ENCODE measurements around the gene WNK2. TPM values are rescaled to one million over a fixed set of nuclear protein-coding genes. Genes with fewer than 3 reads are reported as not detected.

WNK2 gene
- polyA plus RNA-seq, 1 experiment, result not detected

DNA sequence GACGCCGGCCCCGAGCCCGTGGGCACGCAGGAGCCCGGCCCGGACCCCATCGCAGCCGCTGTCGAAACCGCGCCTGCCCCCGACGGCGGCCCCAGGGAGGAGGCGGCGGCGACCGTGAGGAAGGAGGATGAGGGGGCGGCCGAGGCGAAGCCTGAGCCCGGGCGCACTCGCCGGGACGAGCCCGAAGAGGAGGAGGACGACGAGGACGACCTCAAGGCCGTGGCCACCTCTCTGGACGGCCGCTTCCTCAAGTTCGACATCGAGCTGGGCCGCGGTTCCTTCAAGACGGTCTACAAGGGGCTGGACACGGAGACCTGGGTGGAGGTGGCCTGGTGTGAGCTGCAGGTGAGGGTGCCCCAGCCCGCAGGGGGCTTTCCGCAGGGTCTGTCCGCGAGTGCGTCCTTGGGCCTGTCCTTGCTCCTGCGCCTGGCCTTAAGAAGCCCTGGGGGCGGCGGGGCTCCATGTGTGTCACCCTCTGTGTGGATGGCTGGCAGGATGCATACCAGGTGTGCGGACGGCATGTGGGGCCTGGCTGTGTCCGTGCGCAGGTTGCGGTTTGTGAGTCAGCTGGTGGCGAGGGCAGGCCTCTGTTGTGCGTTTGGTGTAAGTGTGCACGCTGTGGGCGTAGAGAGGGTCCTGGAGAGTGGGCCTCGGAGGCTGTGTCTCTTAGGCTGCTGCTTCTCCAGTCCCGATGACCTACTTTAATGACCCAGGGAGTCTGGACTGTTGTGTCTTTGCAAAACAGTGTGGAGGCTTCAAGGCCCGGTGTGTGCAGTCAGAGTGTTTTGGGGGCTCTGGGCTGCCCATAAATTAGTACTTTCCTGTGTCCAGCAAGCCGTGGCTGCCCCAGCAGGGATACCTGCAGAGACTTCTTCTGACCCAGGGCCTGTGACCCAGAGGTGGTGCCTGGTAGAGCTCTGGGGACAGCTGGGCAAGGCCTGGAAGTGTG is 1.6 kb downstream of the WNK2 start:
- Histone ChIP-seq H3K36me3 (ENCODE audit: control insufficient read depth, insufficient read depth, low read length) (no peaks in the 10 kb centered on the region), H3K4me3 (ENCODE audit: low read depth, low read length) (no peak overlapping the region), H3K27me3 (ENCODE audit: control insufficient read depth, insufficient read depth, low read length) (peaks cover 27% of the 10 kb centered on the region)
- TF ChIP-seq, protein P1, sequence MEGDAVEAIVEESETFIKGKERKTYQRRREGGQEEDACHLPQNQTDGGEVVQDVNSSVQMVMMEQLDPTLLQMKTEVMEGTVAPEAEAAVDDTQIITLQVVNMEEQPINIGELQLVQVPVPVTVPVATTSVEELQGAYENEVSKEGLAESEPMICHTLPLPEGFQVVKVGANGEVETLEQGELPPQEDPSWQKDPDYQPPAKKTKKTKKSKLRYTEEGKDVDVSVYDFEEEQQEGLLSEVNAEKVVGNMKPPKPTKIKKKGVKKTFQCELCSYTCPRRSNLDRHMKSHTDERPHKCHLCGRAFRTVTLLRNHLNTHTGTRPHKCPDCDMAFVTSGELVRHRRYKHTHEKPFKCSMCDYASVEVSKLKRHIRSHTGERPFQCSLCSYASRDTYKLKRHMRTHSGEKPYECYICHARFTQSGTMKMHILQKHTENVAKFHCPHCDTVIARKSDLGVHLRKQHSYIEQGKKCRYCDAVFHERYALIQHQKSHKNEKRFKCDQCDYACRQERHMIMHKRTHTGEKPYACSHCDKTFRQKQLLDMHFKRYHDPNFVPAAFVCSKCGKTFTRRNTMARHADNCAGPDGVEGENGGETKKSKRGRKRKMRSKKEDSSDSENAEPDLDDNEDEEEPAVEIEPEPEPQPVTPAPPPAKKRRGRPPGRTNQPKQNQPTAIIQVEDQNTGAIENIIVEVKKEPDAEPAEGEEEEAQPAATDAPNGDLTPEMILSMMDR (IDR thresholded peaks at IDR 0.05; ENCODE audit: insufficient read depth, low read depth, low read length), result no peak
- ChIA-PET POLR2A (no interaction called here), CTCF (interaction anchor here (1.1 kb wide), 1 partner anchor 12 kb away, joined by 3 read pairs; no protein-coding TSS in a partner anchor)
- no peak for DNase-seq (ENCODE audit: low read depth)

DNA sequence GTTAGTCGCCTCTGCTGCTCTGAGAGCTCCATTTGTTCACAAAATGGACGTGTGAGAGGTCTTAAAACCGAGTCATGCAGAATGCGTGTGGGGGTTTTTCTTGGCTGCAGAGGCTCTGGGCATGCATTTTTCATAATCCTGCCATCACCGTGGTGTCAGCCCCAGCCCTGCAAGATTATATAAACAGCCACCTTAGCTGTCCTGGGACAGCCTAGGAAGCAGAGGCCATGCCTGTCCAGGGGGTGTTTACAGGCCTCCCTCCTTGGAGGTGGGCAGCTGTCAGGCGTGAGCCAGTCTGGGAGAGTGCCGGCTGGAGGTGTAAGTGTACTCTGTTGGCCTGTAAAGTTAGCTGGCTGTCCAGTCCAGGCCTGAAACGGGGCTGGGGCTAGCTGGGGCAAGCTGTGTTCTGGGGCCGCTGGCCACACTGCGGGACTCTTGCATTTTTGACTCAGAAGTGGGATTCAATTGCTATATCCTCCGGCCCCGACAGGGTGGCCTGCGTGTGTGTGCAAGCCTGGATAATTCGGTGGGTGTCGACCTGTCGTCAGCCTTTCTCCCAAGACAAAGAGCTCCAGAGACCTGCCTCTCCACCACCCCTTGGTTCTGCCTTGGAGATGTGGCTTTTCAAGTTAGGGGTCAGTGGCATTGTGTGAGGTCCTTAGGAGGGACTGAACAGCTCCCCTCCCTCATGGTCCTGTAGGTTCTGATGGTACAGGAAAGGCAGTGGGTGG is 2.4 kb downstream of the WNK2 start:
- ChIA-PET CTCF (interaction anchor here (1.1 kb wide), 1 partner anchor 11 kb away, joined by 3 read pairs; no protein-coding TSS in a partner anchor), POLR2A (no interaction called here)
- Histone ChIP-seq H3K36me3 (ENCODE audit: control insufficient read depth, insufficient read depth, low read length) (no peaks in the 10 kb centered on the region), H3K27me3 (ENCODE audit: control insufficient read depth, insufficient read depth, low read length) (peaks cover 23% of the 10 kb centered on the region), H3K4me3 (ENCODE audit: low read depth, low read length) (no peak overlapping the region)
- TF ChIP-seq, protein P1 (IDR thresholded peaks at IDR 0.05; ENCODE audit: insufficient read depth, low read depth, low read length), result no peak
- no peak for DNase-seq (ENCODE audit: low read depth)

DNA sequence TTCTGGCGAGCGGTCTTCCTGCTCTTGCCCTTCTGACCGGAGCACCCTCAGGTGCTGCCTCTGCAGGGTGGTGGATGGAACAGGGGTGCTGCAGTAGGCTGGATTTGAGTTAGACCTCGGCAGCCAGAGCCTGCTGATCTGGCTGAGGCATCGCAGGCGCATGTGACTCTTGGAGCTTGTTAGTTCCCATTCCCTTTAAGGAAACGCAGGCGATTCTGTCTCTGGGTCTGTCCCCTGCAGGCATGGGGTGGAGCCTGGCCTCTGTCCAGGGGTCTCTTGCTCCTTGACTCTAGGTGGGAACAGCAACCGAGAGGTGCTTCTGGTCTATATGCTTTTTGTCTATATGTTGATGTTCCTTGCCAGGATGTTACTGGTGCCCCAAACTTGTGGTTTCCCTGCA is 3.1 kb downstream of the WNK2 start:
- CTCF ChIA-PET, result no interaction called here
- H3K27me3 ChIP-seq (ENCODE audit: control insufficient read depth, insufficient read depth, low read length), result peaks cover 23% of the 10 kb centered on the region
- no peak for DNase-seq (ENCODE audit: low read depth)
- TF ChIP-seq, protein P1 (IDR thresholded peaks at IDR 0.05; ENCODE audit: insufficient read depth, low read depth, low read length), result no peak
- no peaks in the 10 kb centered on the region for H3K36me3 ChIP-seq (ENCODE audit: control insufficient read depth, insufficient read depth, low read length)
- no peak overlapping the region for H3K4me3 ChIP-seq (ENCODE audit: low read depth, low read length)
- POLR2A ChIA-PET, result no interaction called here

DNA sequence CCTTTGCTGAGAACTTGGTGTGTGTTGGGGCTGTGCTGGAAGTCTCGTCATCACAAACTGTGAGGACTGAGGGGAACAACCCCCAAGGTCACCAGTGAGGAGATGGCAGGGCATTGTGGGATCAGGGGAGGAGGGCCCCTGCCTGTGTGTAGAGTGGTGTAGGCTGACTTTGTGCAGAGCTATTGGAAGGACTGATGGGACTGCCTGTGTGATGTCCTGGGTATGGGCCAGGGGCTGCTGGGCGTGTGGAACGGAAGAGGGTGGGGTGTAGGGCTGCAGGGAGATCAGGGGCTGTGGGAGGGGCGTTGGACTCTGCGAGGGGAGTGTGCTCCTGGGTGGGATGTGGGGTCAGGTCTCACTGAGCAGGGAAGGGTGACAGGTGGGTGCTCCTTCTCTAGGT is 3.6 kb downstream of the WNK2 start:
- H3K4me3 ChIP-seq (ENCODE audit: low read depth, low read length), result no peak overlapping the region
- H3K36me3 ChIP-seq (ENCODE audit: control insufficient read depth, insufficient read depth, low read length), result no peaks in the 10 kb centered on the region
- DNase-seq (ENCODE audit: low read depth), result no peak
- TF ChIP-seq, protein P1 (IDR thresholded peaks at IDR 0.05; ENCODE audit: insufficient read depth, low read depth, low read length), result no peak
- ChIA-PET POLR2A (no interaction called here), CTCF (no interaction called here)
- peaks cover 21% of the 10 kb centered on the region for H3K27me3 ChIP-seq (ENCODE audit: control insufficient read depth, insufficient read depth, low read length)
